ENCODE data around the gene GTF2F1.

GRCh38 chr19:6417713-6418561, 25.0 kb upstream of the GTF2F1 start:
- TF ChIP-seq CTCF (conservative IDR thresholded peaks at IDR 0.05; ENCODE audit: low read depth, low read length), result peak; percentile 59
- no peak for TF ChIP-seq EZH2phosphoT487 (IDR thresholded peaks at IDR 0.05; ENCODE audit: borderline replicate concordance, low read length)
- no peak for TF ChIP-seq EZH2 (IDR thresholded peaks at IDR 0.05; ENCODE audit: low read length, unreplicated experiment)
